Limb (tissue), 2 donors: ENCODE data around the gene PLAU.

Experiments used
- DNase-seq, 2 donors: peaks; one replicate each; pipeline ENCODE4 v3.0.0-alpha.2; 2016; ENCODE audit errors: extremely low spot score in 2 of 2

Gene PLAU

GRCh38 chr10:73910764-73911552, at the start of gene PLAU:
Gene PLAU (plus strand): TSS chr10:73911132. CDS start chr10:73911556, 424 bp downstream.
- peak in 1 of 2 donors; percentile 72 for DNase-seq

- DNase-seq, result no peak
Measured at GRCh38 chr10:73862011-73862410, 48.9 kb upstream of the PLAU start.

DNA sequence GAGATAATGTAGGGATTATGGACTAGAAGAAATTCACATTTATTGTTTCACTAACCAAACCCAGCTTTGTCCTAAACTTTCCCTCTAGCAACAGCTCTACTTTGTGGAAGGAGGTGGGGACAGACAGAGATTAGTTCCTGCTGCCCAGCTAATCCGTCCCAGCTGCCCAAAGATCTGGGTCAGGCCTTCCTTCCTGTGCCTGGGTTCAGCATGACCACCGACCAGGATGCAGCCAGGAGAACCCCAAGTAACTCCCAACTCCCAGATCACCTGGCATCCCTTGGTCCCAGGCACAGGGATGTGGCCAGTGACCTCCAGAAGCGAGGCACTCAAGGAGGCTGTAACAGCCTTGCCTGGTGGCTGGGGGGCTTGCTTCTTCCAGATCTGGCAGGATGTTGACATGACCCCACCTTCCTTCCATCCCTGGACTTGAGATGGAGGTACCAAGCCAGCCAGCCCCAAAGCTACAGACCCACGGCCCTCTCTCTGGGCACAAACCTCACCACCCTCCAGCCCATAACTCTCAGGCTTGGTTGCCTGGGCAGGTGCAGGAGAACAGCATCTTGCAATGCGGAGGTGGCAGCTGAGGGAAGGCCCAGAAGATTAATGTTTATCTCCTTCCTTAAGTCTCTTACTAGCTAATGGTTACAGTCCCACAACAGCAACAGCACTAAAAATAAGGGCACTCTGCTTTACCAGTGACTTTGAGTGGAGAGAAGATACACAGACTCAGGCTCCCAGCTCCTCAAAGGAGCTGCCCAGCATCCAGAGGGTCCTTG, 47.7 kb upstream of the PLAU start:
- no peak for DNase-seq

- no peak for DNase-seq
Measured at GRCh38 chr10:73864229-73864628, 46.7 kb upstream of the PLAU start.

DNA sequence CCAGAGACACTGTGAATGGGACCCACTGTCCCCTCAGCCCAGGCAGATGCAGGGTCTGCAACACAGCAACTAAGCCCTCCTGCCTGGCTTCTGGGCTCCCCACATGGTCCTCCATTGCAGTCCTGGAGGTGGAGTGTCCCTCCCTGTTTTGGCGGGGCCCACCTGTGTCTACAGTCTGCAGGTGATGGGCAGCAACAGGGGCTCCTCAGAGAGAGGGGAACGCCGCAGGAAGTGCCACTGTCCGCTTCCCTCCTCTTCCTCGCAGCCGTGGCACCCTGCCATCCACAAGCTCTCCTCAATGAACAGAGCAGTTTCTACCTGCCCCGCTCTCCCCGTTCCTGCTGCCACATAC, 45.8 kb upstream of the PLAU start:
- DNase-seq, result no peak

DNA sequence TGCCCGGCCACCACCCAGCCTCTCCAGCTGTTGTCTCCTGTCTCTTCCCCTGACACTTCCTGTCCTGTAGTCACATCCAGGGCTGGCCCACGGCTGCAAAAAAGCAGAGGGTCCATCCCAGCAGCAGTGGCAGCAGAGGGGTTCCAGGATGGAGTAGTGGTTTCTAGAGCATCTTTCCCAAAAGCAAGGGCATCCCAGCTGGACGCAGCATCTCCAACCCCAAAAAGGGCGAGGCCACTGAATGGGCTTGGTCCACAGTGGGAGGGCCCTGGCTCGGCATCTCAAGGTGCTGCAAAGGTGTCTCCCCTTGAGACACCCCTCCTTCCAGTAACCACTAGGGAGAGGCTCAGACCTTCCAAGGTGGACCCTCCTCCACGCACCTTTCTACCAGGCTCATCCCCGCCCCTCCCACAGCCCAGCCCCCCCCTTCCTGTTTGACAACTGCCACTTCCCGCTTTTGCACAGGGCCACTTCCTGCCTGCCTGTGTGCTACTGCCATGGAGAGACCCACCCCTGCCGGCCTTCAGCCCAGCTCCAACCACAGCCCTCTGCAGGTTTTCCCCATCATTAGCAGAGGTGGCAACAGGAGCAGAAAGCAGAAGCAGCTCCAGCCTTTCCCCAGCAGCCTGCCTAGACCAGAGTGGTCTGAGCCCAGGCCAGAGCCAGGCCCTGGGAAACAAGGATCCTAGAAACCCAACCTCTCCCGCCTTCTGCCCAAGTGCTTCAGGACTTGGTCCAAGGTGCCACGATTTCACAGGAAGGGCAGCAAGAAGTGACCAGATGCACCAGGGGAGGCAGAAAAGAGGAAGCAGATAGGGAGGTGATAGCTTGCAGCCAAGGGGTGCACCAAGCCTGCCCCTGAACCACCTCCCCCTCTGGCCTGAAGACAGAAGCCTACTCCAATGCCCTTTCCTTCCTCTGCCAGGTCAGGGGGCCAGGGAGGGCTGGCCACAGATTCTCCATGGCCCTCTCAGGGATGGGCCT, 45.2 kb upstream of the PLAU start:
- no peak for DNase-seq

GRCh38 chr10:73866621-73867020, 44.3 kb upstream of the PLAU start:
- DNase-seq, result no peak

- no peak for DNase-seq
Measured at GRCh38 chr10:73867126-73867807, 43.7 kb upstream of the PLAU start.

DNA sequence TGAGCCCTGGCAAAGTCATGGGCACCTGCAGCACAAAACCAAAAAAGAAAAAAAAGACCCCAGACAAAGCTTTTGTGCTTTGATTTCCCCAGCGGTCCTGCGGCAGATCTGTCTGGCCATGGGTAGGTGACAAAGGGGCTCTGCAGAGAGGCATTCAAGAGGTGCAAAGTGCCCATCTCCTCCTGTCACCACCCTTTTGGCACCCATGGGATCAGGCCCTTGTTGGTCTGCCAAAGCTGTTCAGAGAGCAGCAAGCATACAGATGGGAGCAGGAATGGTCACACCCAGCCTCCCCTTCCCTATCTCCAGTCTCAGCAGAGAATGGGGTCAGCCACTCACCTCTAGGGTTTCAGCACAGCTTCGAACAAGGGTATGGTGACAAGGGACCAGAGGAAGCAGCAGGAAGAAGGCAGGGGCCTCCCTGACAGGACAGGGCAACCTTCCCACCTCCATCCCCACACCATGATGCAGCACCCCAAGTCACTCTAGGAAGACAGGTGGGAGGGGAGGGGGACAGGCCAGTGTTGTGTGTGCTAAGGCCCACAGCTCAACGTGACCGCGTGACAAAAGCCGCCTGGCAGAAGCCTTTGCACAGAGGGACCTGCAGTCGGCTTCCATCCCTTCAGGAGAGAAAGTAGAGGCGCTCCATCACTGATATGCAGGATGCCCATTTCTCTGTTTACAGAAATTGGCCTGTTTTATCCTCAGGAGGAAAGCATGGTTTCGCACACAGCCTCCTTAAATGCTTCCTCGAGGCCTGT, 42.9 kb upstream of the PLAU start:
- no peak for DNase-seq

GRCh38 chr10:73868655-73869195, 42.2 kb upstream of the PLAU start:
- no peak for DNase-seq

GRCh38 chr10:73871295-73872189, 39.4 kb upstream of the PLAU start:
- no peak for DNase-seq

- DNase-seq, result no peak
Measured at GRCh38 chr10:73872190-73872710, 38.7 kb upstream of the PLAU start.

DNA sequence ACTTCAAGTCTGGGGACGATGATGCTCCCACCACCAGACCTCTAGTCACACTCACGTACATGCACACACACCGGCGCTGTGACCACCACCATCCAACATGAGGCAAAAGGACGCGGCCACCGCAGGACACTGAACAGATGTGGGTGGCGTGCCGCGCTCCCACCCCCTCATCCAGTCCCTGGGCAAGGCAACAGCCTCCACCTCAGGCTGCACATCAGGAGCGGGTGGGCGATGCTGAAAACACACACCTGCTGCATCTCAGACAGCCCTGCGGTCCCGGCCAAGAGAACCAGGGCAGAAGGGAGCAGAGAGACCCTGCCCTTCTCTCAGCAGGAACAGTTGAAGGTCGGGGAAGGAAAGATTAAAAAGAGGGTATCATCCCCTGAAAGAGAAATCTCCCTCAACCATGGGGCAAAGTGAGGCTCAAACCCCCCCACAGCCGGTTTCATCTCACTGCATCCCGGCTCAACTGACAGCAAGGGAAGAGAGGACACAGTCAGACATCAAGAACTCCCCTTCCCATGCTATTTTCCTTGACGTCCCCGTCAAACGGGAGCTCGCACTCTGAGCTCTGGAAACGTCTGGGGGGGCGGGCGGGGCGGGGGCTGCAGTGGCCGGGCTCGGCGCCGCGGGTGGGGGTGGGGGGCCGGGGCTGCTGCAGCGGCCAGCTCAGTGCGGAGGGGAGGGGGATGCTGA, 37.6 kb upstream of the PLAU start:
- no peak for DNase-seq

DNA sequence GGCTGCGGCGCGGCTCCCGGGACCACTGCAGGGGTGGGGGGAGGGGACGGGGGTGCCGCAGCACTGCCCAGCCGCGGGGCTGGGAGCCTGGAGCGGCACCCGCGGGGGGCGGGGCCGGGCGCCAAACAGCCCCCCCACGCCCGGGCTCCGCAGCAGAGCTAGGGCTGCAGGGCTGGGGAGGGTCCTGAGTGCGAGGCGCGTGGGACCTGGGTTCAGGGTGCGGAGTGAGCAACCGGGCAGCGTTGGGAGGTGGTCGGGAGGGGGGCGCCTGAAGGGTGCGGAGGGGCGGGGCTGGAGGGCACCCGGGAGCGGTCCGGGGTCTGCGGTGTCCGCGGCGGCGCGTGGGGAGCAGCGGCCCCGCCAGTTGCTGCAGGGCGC, 37.1 kb upstream of the PLAU start:
- no peak for DNase-seq

DNA sequence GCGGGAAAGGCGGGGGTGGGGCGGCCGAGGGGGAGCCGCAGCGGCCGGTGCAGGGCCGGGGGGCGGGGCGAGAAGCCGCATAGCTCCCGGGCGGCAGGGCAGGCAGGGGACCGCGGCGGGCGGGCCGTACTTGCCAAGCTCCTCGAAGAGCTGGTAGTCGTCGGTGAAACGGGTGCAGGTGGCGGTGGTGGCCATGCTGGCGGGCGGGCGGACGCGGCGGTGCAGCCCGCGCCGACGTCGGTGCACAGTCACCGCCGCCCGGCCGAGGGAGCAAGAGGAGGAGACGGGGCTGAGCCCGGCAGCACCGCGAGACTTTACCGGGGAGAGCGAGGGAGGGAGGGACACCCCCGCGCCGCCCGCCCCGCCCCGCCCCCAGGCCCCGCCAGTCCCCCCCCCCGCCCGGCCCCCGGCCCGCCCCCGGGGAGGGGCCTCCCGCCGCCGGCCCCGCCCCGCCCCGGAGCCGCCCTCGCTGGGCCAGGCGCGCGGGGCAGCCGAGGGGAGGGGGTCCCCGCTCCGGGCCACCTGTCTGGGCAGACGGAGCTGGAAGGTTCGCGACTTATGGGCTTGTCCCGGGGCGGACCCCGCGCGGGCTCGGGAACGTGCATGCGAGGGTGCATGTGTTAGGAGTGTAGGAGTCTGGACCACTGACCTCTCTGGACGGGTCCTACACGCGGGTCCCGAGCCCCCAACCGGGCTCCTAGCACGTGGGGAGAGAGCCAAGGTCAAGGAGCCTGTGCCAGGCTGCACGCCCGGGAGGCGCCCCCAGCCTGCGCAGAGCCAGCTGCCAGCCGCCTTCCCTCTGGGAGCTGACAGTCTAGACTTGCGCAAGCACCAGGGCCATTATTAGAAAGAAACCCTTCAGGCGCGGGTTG, 36.4 kb upstream of the PLAU start, which contains the start of gene CAMK2G:
Gene CAMK2G (minus strand): TSS at position 289 of the 872 bp plus-strand sequence. CDS start 94 bp downstream, at position 195.
- peak; percentile 86 to 89 for DNase-seq

DNA sequence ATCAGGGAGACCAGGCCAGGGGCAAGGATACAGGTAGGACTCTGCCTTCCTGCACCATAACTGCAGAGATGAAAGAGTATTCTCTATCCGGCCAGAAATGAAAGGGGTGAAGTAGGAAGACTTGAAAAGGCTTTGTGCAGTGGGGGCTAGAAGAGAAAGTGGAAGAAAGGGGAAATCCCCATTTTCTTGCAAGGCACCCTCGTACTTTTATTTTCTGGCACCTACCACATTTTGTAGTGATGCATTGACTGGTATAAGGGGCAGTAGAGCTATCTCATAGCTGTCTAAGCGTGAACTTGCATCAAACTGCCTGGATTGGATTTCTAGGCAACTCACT, 35.8 kb upstream of the PLAU start:
- no peak for DNase-seq

DNA sequence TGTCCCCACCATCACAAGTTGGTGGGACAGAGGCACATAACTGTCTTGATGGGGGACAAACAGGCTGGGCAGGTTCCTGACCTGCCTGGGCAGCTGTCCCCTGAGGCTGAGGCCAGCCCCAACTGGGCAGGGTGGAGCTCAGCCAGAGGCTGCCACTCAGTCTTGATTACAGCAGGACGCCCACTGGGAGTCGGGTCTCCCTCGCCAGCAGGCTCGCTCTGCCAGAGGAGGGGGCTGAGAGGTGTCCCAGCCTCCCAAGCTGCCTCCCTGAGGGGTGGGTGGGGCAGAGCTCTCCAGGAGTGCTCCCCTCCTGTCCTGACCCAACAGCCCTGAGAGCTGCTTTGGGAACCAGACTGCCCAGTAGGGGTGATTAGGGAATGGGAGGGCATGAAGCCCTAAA, 34.8 kb upstream of the PLAU start:
- no peak for DNase-seq
